Kidney tubule cell (primary cell): ENCODE data around the gene KRT71.
"Not testable (repeated sequence)": the region's sequence is repeated elsewhere in the genome, so short reads cannot be mapped to it uniquely, and the experiment has no call there.

ENCODE experiments used
- DNase-seq: peaks from one replicate; pipeline ENCODE4 v3.0.0-alpha.2; 2018; ENCODE audit warnings: low spot score

KRT71 gene

GRCh38 chr12:52552681-52553195, at the start of gene KRT71:
KRT71 (minus strand) TSS chr12:52553145; CDS start chr12:52553077, 68 bp downstream.
- DNase-seq, result no peak

GRCh38 chr12:52602552-52602951, 49.6 kb upstream of the KRT71 start:
- no peak for DNase-seq

- DNase-seq, result no peak
Measured at GRCh38 chr12:52601671-52602070, 48.7 kb upstream of the KRT71 start.

GRCh38 chr12:52600941-52601481, 48.1 kb upstream of the KRT71 start, which contains the start of gene KRT72:
KRT72 (minus strand) TSS chr12:52601463; CDS start chr12:52601452, 11 bp downstream.
- no peak for DNase-seq

- no peak for DNase-seq
Measured at GRCh38 chr12:52600475-52600874, 47.5 kb upstream of the KRT71 start.

- no peak for DNase-seq
Measured at GRCh38 chr12:52600071-52600470, 47.1 kb upstream of the KRT71 start.

GRCh38 chr12:52598966-52599365, 46.0 kb upstream of the KRT71 start:
- no peak for DNase-seq

GRCh38 chr12:52594237-52594636, 41.3 kb upstream of the KRT71 start:
- DNase-seq, result not testable (repeated sequence)

GRCh38 chr12:52591521-52591920, 38.6 kb upstream of the KRT71 start:
- no peak for DNase-seq

- DNase-seq, result no peak
Measured at GRCh38 chr12:52590021-52590420, 37.1 kb upstream of the KRT71 start.

- no peak for DNase-seq
Measured at GRCh38 chr12:52587563-52587962, 34.6 kb upstream of the KRT71 start.

GRCh38 chr12:52585946-52586345, 33.0 kb upstream of the KRT71 start:
- DNase-seq, result no peak

- no peak for DNase-seq
Measured at GRCh38 chr12:52585066-52585465, 32.1 kb upstream of the KRT71 start.

- no peak for DNase-seq
Measured at GRCh38 chr12:52584156-52584682, 31.3 kb upstream of the KRT71 start.

- peak; percentile 70 for DNase-seq
Measured at GRCh38 chr12:52582971-52583456, 30.1 kb upstream of the KRT71 start.

- no peak for DNase-seq
Measured at GRCh38 chr12:52582486-52582885, 29.5 kb upstream of the KRT71 start.

GRCh38 chr12:52581481-52581880, 28.5 kb upstream of the KRT71 start:
- DNase-seq, result peak; percentile 68

GRCh38 chr12:52581066-52581465, 28.1 kb upstream of the KRT71 start:
- DNase-seq, result no peak

GRCh38 chr12:52580496-52580895, 27.6 kb upstream of the KRT71 start:
- DNase-seq, result peak; percentile 6

- peak; percentile 73 for DNase-seq
Measured at GRCh38 chr12:52579468-52580465, 26.8 kb upstream of the KRT71 start.

GRCh38 chr12:52578469-52578868, 25.5 kb upstream of the KRT71 start:
- no peak for DNase-seq

- no peak for DNase-seq
Measured at GRCh38 chr12:52577316-52577715, 24.4 kb upstream of the KRT71 start.

GRCh38 chr12:52575948-52576347, 23.0 kb upstream of the KRT71 start:
- no peak for DNase-seq
